HG02852 (cell line): ENCODE data around the gene OR11H1.
"Not testable (repeated sequence)": the region's sequence is repeated elsewhere in the genome, so short reads cannot be mapped to it uniquely, and the experiment has no call there.

ENCODE experiments used
- ATAC-seq: cut with Tn5 transposase; IDR thresholded peaks from one replicate; pipeline ENCODE4 v1.9.1; 2021; ENCODE audit warnings: mild to moderate bottlenecking, moderate library complexity; ENCODE audit not compliant: unreplicated experiment

The OR11H1 gene, protein sequence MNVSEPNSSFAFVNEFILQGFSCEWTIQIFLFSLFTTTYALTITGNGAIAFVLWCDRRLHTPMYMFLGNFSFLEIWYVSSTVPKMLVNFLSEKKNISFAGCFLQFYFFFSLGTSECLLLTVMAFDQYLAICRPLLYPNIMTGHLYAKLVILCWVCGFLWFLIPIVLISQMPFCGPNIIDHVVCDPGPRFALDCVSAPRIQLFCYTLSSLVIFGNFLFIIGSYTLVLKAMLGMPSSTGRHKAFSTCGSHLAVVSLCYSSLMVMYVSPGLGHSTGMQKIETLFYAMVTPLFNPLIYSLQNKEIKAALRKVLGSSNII

DNA sequence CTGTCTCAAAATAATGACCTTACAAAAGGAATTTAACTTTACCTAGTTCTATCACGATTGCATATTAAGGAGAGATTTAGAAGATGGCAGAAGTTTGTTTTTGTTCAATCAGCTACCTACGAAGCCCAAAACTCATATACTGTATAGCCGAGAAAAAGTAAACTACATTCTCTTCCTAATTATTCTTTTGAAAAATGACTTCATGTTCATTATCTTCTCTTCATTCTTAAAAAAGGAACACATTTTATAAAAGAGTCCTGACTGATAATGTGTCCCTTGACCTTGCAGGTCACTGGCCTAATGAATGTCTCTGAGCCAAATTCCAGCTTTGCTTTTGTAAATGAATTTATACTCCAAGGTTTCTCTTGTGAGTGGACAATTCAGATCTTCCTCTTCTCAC is at the start of gene OR11H1:
Gene OR11H1, plus strand, starts transcription at position 301 of the 400 bp plus-strand sequence. Its CDS starts 0 bp downstream, at position 301.
- not testable (repeated sequence) for ATAC-seq

DNA sequence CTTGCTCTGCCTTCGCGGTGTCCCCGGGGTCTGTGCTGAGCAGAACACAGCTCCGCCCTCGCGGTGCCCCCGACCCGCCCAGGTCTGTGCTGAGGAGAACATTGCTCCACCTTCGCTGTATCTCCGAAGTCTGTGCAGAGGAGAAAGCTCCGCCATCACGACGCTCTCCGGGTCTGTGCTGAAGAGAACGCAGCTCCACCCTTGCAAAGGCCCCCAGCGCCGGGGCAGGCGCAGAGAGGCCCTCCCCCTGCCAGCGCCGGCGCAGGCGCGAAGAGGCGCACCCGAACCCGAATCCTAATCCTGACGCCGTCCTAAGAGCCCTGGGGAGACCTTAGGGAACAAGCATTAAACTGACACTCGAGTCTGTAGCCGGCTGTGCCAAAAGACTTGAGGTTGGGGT is 18.0 kb upstream of the OR11H1 start:
- ATAC-seq: not testable (repeated sequence)

DNA sequence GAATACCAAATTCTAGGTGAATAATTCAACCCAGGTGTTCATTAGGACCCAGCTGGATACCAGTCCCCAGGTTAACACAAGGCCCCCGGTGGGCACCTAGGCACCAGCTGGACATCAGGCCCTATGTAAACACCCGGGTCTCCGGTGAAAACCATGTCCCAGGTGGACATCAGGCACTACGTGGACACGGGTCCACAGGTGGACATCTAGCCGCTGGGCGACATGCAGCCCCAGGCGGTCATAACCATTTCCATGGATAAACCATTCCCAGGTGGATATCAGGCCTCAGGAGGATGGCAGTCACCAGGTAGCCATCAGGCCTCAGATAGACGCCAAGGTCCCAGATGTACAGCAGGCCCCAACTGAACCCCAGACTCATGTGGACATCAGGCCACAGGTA is 12.1 kb upstream of the OR11H1 start:
- not testable (repeated sequence) for ATAC-seq

DNA sequence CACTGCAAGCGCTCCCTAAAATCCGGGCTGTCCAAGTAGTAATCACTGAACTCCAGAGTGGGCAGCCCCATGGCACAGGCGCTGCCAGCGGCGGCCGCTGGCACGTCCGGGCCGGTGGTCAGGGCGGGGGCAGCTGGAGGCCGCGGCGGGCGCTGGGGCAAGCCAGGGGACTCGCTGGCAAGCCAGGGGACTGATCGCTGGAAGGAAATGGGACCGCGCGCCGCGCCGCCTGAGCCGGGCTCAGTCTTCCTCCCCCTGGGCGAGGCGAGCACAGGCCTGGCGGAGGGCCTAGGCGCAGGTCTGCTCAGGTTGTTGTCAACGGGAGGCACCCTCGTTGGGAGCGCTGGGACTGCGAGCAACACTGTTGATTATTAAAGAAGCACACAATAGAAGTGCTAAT is 25.8 kb downstream of the OR11H1 start:
- not testable (repeated sequence) for ATAC-seq

DNA sequence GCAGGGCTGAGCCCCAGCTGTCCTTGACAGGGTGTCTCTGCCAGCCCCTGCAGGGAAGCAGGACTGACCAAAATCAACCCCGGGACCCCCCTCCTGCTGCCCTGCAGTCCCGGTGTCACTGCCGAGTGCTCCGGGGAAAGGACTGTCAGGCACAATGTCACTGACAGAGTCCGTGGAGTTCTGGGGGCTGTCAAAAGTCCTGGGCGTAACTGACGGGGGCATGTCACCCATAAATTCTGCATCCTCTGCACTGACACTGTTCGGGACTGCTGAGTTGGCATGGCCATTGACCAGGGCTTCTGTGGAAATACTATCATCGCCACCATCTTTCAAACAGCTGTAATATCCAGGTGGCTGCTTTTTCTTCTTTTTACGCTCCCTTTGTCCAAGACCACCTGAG is 35.5 kb downstream of the OR11H1 start:
- ATAC-seq: not testable (repeated sequence)

DNA sequence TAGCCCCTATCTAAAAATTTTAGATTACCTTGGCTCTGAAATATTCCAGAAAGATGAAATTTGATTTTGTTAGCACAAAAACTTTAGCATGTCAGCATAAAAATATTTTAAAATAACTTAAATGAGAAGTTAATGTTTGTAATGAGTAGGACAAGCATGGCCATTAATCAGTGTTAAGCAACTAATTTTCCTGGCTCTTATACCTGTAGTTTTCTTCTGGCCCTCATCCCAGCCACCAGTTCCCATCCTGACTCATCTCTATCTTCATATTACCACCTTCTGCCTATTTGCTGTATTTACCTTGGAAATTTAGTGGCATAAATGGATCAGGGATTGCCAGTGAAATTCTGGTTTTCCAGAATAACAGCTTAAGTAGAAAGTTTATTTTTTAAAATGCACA is 37.1 kb downstream of the OR11H1 start:
- not testable (repeated sequence) for ATAC-seq
